Lower lobe of right lung (tissue), 2 donors: ENCODE measurements around the gene C20orf202. TPM values are rescaled to one million over a fixed set of nuclear protein-coding genes. Genes with fewer than 3 reads are reported as not detected.
"Not testable (repeated sequence)": the region's sequence is repeated elsewhere in the genome, so short reads cannot be mapped to it uniquely, and the experiment has no call there.

ENCODE experiments used
- ATAC-seq, 2 donors: fragments of 200-7000 bp; cut with Tn5 transposase; one replicate each; pipeline ENCODE4 v1.9.1; 2020 to 2022; ENCODE audit warnings: mild to moderate bottlenecking in 2 of 2, moderate library complexity in 2 of 2
- DNase-seq: peaks from one replicate; pipeline ENCODE4 v3.0.0-alpha.2; 2020
- H3K27ac ChIP-seq: fragments of 200-600 bp; one replicate; pipeline ENCODE4 v1.8.0; 2022
- H3K27me3 ChIP-seq: fragments of 200-600 bp; one replicate; pipeline ENCODE4 v1.8.0; 2022; ENCODE audit warnings: low read depth
- H3K36me3 ChIP-seq: fragments of 200-600 bp; one replicate; pipeline ENCODE4 v1.8.0; 2022; ENCODE audit warnings: mild to moderate bottlenecking
- H3K4me1 ChIP-seq: fragments of 200-600 bp; one replicate; pipeline ENCODE4 v1.8.0; 2022
- H3K4me3 ChIP-seq: fragments of 200-600 bp; one replicate; pipeline ENCODE4 v1.8.0; 2022; ENCODE audit warnings: mild to moderate bottlenecking
- H3K9me3 ChIP-seq: fragments of 200-600 bp; one replicate; pipeline ENCODE4 v1.8.0; 2022
- intact Hi-C: fragments of 100-400 bp; cut with DNase I; formaldehyde crosslinking; loops from one replicate; pipeline ENCODE4 v1.11.0; 2022
- total RNA-seq: library from RNA; stranded (reverse); fragmentation: NEBNext Ultra II Directional; extraction: Animal tissue kit (Norgen Biotek cat#: 25700); gene quantifications from one replicate; pipeline ENCODE4 v1.2.1, GENCODE V29; 2021
- TF ChIP-seq, protein P1 (sequence below): fragments of 200-600 bp; IDR thresholded peaks from one replicate; pipeline ENCODE4 v1.8.0; 2022; ENCODE audit warnings: antibody characterized with exemption, mild to moderate bottlenecking
- donor health status: DM: no; HTN: yes; CAD: no; lungs with severe emphysema.

C20orf202 gene
- total RNA-seq, 1 donor from 2014 or later = 2.1 TPM

DNA sequence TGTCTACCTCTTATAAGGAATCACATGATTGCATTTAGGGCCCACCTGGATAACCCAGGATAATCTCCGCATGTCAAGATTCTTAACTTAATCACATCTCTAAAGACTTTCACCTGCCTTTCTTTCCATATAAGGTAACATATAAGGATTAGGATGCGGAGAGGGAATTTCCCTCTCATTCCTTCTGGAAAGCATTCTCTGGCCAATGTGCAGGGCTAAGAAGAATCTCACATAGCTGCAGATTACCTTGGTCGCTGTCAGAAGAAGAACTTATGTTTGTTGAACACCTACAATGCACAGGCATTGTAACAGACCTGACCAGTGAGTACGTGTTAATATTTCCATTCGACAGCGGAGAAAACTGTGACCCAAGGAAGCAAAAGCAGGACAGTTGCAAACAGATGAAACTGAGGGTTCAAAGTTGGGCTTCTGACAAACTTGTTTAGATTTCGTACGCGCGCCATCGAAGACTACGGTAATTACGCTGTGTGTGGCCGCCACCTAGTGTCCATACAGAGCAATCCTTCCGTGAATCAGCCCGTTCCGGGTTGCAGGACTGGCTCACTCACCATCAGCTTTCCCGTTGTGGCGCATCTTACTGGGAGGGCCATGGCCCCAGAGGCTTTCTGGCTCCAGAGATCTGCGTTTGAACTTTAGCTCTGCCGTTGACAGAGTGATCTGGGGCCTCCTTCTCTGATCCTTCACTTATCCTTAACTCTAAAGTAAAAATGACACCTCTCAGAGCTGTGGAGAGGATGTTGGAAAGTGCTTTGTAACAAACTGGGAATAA lies 9.5 kb downstream of the C20orf202 start:
- no peaks in the 10 kb centered on the region for H3K9me3 ChIP-seq
- TF ChIP-seq, protein P1, sequence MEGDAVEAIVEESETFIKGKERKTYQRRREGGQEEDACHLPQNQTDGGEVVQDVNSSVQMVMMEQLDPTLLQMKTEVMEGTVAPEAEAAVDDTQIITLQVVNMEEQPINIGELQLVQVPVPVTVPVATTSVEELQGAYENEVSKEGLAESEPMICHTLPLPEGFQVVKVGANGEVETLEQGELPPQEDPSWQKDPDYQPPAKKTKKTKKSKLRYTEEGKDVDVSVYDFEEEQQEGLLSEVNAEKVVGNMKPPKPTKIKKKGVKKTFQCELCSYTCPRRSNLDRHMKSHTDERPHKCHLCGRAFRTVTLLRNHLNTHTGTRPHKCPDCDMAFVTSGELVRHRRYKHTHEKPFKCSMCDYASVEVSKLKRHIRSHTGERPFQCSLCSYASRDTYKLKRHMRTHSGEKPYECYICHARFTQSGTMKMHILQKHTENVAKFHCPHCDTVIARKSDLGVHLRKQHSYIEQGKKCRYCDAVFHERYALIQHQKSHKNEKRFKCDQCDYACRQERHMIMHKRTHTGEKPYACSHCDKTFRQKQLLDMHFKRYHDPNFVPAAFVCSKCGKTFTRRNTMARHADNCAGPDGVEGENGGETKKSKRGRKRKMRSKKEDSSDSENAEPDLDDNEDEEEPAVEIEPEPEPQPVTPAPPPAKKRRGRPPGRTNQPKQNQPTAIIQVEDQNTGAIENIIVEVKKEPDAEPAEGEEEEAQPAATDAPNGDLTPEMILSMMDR = peak; percentile 85
- intact Hi-C loops = no loop called here
- no peaks in the 10 kb centered on the region for H3K36me3 ChIP-seq
- DNase-seq (peak; percentile 76), ATAC-seq (peak; percentile 91 to 94)
- H3K4me1 ChIP-seq = peaks cover 9% of the 10 kb centered on the region
- no peak overlapping the region for H3K27ac ChIP-seq
- H3K4me3 ChIP-seq = no peak overlapping the region
- H3K27me3 ChIP-seq = no peaks in the 10 kb centered on the region

DNA sequence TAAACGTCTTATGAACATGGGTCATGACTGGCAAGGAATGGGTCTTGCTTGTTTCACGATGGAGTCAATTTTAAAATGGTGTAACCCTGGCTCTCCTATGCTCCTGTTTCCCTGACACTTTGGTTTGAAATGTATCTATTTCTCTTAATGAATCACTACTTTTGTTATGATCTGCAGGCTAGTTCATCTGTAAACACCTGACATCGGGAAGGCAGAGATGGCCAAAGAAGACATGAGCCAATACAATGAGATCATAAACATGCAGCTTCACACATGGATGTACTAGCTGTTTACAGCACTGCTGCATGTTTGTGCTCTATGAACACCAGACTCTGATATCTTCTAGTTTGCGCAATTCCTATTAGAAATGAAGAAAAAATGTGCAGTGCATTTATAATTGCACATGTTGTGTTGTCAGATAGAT lies 11.6 kb downstream of the C20orf202 start:
- intact Hi-C loops = no loop called here

DNA sequence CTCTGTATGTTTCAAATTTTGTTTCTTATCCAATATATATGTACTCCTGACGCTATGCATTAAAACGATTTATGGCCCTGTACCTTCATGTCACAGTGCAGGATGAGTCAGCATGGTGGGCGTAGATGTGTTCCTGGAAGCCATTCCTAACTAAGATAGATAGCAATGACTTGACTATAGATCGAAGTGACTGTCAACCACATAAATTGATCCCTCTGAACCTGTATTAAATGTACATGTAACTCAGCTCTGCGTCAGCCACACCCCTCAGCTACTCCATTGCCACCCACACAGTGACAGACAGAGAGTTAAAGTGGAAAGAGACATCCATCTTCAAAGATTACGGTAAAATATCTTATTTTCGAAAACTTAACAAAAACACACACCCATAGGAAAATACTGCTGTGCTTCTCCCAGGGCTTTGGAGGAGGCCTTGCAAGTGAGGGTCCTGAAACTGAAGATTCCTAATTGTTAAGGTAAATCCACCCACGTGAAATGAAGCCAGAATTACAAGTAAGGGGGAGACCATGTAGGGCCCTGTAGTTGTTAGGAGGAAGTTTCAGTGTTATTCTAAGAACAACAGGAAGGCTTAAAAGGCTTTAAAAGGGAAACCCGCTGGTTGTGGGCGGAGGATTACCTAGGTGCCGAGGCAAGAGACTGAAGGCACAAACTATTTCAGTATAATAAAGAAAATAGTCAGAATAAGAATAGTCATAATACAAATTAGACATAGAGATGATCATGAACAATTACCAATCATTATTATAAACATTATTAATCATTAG lies 12.3 kb downstream of the C20orf202 start:
- TF ChIP-seq, protein P1 = no peak
- no peak for DNase-seq
- H3K4me3 ChIP-seq = no peak overlapping the region
- intact Hi-C loops = no loop called here
- no peak overlapping the region for H3K27ac ChIP-seq
- H3K27me3 ChIP-seq = no peaks in the 10 kb centered on the region
- H3K9me3 ChIP-seq = no peaks in the 10 kb centered on the region
- H3K4me1 ChIP-seq = peaks cover 9% of the 10 kb centered on the region
- no peaks in the 10 kb centered on the region for H3K36me3 ChIP-seq
- ATAC-seq = no peak

More for the DNA sequence above, 11.6 kb downstream of the C20orf202 start:
- H3K4me3 ChIP-seq = no peak overlapping the region
- H3K27me3 ChIP-seq = no peaks in the 10 kb centered on the region
- no peaks in the 10 kb centered on the region for H3K36me3 ChIP-seq
- ATAC-seq (no peak), DNase-seq (no peak)
- TF ChIP-seq, protein P1 = no peak
- peaks cover 9% of the 10 kb centered on the region for H3K4me1 ChIP-seq
- H3K9me3 ChIP-seq = no peaks in the 10 kb centered on the region
- no peak overlapping the region for H3K27ac ChIP-seq

DNA sequence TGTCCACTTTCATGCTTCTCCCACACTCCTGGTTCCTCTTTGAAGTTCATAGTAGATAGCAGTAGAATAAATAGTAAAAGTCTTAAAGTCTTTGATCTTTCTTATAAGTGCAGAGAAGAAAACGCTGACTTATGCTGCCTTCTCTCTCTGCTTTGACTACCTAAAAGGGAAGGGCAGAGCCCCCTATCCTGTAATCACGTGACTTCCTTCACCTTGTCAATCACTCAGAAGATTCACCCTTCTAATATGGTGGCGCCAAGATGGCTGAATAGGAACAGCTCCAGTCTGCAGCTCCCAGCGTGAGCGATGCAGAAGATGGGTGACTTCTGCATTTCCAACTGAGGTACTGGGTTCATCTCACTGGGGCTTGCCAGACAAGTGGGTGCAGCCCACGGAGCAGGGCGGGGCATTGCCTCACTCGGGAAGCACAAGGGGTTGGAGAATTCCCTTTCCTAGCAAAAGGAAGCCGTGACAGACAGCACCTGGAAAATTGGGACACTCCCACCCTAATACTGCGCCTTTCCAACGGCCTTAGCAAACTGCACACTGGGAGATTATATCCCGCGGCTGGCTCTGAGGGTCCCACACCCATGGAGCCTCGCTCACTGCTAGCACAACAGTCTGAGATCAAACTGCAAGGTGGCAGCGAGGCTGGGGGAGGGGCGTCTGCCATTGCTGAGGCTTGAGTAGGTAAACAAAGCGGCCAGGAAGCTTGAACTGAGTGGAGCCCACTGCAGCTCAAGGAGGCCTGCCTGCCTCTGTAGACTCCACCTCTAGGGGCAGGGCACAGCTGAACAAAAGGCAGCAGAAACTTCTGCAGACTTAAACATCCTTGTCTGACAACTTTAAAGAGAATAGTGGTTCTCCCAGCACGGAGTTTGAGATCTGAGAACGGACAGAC lies 13.5 kb downstream of the C20orf202 start:
- H3K27me3 ChIP-seq, ATAC-seq, H3K36me3 ChIP-seq, DNase-seq, H3K4me1 ChIP-seq, H3K4me3 ChIP-seq, H3K9me3 ChIP-seq, H3K27ac ChIP-seq, intact Hi-C loops: not testable (repeated sequence)

DNA sequence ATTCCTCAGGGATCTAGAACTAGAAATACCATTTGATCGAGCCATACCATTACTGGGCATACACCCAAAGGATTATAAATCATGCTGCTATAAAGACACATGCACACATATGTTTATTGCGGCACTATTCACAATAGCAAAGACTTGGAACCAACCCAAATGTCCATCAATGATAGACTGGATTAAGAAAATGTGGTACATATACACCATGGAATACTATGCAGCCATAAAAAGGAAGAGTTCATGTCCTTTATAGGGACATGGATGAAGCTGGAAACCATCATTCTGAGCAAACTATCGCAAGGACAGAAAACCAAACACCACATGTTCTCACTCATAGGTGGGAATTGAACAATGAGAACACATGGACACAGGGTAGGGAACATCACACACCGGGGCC lies 19.5 kb downstream of the C20orf202 start:
- not testable (repeated sequence) for DNase-seq

More for the DNA sequence above, 19.5 kb downstream of the C20orf202 start:
- Histone ChIP-seq H3K4me1 (peaks cover 17% of the 10 kb centered on the region), H3K27me3 (peaks cover 10% of the 10 kb centered on the region)
- ATAC-seq, H3K4me3 ChIP-seq, intact Hi-C loops, H3K27ac ChIP-seq, H3K9me3 ChIP-seq, H3K36me3 ChIP-seq: not testable (repeated sequence)
